HG03064 (cell line): ENCODE measurements around the gene PIK3AP1.

Experiments used
- ATAC-seq: cut with Tn5 transposase; IDR thresholded peaks from one replicate; pipeline ENCODE4 v1.9.1; 2021; ENCODE audit warnings: low read depth; ENCODE audit not compliant: unreplicated experiment

PIK3AP1 gene

GRCh38 chr10:96616961-96617360, 103.4 kb downstream of the PIK3AP1 start:
- ATAC-seq = no peak

- ATAC-seq = no peak
Measured at GRCh38 chr10:96614515-96614914, 105.8 kb downstream of the PIK3AP1 start.

GRCh38 chr10:96613576-96613975, 106.7 kb downstream of the PIK3AP1 start:
- no peak for ATAC-seq

- ATAC-seq = no peak
Measured at GRCh38 chr10:96612055-96612830, 108.1 kb downstream of the PIK3AP1 start.

GRCh38 chr10:96610817-96611216, 109.5 kb downstream of the PIK3AP1 start:
- ATAC-seq = no peak

GRCh38 chr10:96609510-96609909, 110.8 kb downstream of the PIK3AP1 start:
- ATAC-seq = no peak

GRCh38 chr10:96608805-96609204, 111.5 kb downstream of the PIK3AP1 start:
- no peak for ATAC-seq

- ATAC-seq = no peak
Measured at GRCh38 chr10:96608262-96608661, 112.1 kb downstream of the PIK3AP1 start.

- ATAC-seq = no peak
Measured at GRCh38 chr10:96606946-96607345, 113.4 kb downstream of the PIK3AP1 start.

- no peak for ATAC-seq
Measured at GRCh38 chr10:96606216-96606615, 114.1 kb downstream of the PIK3AP1 start.

- ATAC-seq = no peak
Measured at GRCh38 chr10:96600337-96600736, 120.0 kb downstream of the PIK3AP1 start.

- no peak for ATAC-seq
Measured at GRCh38 chr10:96598846-96599245, 121.5 kb downstream of the PIK3AP1 start.

- no peak for ATAC-seq
Measured at GRCh38 chr10:96596422-96597407, 123.6 kb downstream of the PIK3AP1 start.

- no peak for ATAC-seq
Measured at GRCh38 chr10:96595741-96596140, 124.6 kb downstream of the PIK3AP1 start.

- ATAC-seq = no peak
Measured at GRCh38 chr10:96591946-96592345, 128.4 kb downstream of the PIK3AP1 start.

- peak; percentile 40 for ATAC-seq
Measured at GRCh38 chr10:96588616-96589419, 131.5 kb downstream of the PIK3AP1 start.

- no peak for ATAC-seq
Measured at GRCh38 chr10:96588060-96588554, 132.2 kb downstream of the PIK3AP1 start.

- no peak for ATAC-seq
Measured at GRCh38 chr10:96587264-96588059, 132.9 kb downstream of the PIK3AP1 start.

GRCh38 chr10:96586419-96587263, 133.7 kb downstream of the PIK3AP1 start, which contains the start of gene TM9SF3:
Gene TM9SF3, minus strand, starts transcription at chr10:96587012. Its CDS starts 177 bp downstream, at chr10:96586835.
- ATAC-seq = peak; percentile 58
